ENCODE results near the gene ETFA.

DNA sequence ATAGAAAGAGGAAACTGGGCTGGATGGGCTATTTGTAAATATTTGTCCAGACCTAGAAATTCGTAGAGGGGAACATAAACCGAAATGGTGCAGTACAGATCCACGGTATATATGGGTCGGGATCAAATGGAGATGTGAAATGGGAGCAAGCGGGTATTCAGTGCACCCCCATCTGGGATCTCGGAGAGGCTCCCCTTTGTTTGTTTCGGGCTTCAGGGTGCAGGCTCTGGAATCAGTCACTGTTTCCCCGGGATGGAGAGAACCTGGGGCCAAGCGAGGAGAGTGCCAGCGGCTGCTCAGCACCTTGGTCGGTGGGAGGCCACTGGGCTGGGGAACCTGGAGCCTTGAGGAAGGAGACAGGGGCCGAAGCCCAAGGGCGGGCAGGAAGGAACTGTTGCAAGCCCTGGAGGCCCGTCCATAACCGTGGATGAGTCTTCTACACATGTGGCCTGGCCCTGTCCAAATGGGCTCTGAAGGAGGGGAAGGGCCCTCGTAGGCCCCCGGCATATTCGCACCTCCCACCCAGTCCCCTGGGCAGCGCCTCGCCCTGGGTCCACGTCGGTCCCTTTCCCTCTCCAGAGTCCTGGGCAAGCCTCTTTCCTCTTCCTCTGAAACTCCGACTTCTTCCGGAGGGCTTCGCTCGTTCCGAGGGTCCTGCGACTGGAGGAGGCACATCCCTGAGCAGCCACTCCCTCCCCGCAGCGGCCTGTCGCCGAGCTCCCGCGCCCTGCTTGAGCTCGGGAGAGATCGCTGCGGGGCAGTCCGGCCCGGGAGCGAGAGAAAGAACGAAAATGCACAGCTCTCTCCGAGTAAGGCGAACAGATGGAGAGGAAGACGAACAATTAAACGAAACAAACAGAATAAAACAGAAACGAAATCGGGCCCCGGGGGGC lies 28.3 kb upstream of the ETFA start:
- TF ChIP-seq, protein P1, sequence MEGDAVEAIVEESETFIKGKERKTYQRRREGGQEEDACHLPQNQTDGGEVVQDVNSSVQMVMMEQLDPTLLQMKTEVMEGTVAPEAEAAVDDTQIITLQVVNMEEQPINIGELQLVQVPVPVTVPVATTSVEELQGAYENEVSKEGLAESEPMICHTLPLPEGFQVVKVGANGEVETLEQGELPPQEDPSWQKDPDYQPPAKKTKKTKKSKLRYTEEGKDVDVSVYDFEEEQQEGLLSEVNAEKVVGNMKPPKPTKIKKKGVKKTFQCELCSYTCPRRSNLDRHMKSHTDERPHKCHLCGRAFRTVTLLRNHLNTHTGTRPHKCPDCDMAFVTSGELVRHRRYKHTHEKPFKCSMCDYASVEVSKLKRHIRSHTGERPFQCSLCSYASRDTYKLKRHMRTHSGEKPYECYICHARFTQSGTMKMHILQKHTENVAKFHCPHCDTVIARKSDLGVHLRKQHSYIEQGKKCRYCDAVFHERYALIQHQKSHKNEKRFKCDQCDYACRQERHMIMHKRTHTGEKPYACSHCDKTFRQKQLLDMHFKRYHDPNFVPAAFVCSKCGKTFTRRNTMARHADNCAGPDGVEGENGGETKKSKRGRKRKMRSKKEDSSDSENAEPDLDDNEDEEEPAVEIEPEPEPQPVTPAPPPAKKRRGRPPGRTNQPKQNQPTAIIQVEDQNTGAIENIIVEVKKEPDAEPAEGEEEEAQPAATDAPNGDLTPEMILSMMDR (IDR thresholded peaks at IDR 0.05): no peak
- TF ChIP-seq POLR2A (IDR thresholded peaks at IDR 0.05): no peak

Measured in esophagus squamous epithelium (tissue), 4 donors.